ENCODE results near the gene SPATA17.

DNA sequence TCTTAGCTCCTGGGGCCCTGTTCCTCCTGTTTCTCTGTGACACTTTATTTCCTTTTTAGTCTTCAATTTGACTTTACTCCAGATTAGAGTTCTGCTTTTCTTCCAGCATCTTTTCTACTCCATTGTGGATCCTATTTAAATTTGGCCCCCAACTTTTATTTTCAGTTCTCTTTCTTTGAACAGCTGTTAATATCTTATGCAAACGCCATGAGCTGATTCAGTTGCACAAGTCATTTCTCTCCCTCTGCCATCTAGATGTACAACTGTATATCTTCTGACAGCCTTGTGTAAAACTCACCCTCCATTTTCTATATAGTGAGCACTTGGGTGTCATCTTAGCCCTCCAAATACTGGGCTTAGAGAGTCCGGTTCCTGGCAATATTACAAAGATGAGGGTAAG, 42.2 kb downstream of the SPATA17 start:
- TF ChIP-seq, protein P1, sequence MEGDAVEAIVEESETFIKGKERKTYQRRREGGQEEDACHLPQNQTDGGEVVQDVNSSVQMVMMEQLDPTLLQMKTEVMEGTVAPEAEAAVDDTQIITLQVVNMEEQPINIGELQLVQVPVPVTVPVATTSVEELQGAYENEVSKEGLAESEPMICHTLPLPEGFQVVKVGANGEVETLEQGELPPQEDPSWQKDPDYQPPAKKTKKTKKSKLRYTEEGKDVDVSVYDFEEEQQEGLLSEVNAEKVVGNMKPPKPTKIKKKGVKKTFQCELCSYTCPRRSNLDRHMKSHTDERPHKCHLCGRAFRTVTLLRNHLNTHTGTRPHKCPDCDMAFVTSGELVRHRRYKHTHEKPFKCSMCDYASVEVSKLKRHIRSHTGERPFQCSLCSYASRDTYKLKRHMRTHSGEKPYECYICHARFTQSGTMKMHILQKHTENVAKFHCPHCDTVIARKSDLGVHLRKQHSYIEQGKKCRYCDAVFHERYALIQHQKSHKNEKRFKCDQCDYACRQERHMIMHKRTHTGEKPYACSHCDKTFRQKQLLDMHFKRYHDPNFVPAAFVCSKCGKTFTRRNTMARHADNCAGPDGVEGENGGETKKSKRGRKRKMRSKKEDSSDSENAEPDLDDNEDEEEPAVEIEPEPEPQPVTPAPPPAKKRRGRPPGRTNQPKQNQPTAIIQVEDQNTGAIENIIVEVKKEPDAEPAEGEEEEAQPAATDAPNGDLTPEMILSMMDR (IDR thresholded peaks at IDR 0.05), result no peak
- no peak for TF ChIP-seq POLR2A (IDR thresholded peaks at IDR 0.05)

All from stomach (tissue), 4 donors.